22Rv1 (cell line): ENCODE data around the gene CRK.
"Not testable (repeated sequence)": the region's sequence is repeated elsewhere in the genome, so short reads cannot be mapped to it uniquely, and the experiment has no call there.

Experiments used
- CTCF ChIP-seq: fragments of 450-650 bp; IDR thresholded peaks from 2 replicates; pipeline ENCODE4 v1.5.1; 2017; ENCODE audit warnings: mild to moderate bottlenecking
- ZFX ChIP-seq: fragments of 450-650 bp; IDR thresholded peaks from 2 replicates; pipeline ENCODE4 v1.6.1; 2017; ENCODE audit warnings: antibody characterized with exemption, borderline replicate concordance

GRCh38 chr17:1387490-1388227 lies 68.4 kb downstream of the CRK start:
- not testable (repeated sequence) for TF ChIP-seq CTCF, ZFX
